NCI-H748 (cell line): Measurements from ENCODE around the gene BNC2.

Experiments used
- DNase-seq: peaks from one replicate; lab custom pipeline; 2025; ENCODE audit not compliant: unreplicated experiment; lab: John Stamatoyannopoulos, UW

BNC2 gene

GRCh38 chr9:16611983-16612382 lies 258.5 kb downstream of the BNC2 start:
- DNase-seq, result no peak

- DNase-seq, result no peak
Measured at GRCh38 chr9:16611001-16611400, 259.5 kb downstream of the BNC2 start.

- no peak for DNase-seq
Measured at GRCh38 chr9:16610538-16610937, 259.9 kb downstream of the BNC2 start.

- no peak for DNase-seq
Measured at GRCh38 chr9:16608906-16609305, 261.6 kb downstream of the BNC2 start.

GRCh38 chr9:16602494-16602893 lies 268.0 kb downstream of the BNC2 start:
- DNase-seq, result no peak

- DNase-seq, result no peak
Measured at GRCh38 chr9:16601991-16602390, 268.5 kb downstream of the BNC2 start.

- no peak for DNase-seq
Measured at GRCh38 chr9:16598316-16598715, 272.2 kb downstream of the BNC2 start.

GRCh38 chr9:16597136-16597535 lies 273.3 kb downstream of the BNC2 start:
- no peak for DNase-seq

GRCh38 chr9:16595227-16595626 lies 275.2 kb downstream of the BNC2 start:
- DNase-seq, result no peak

GRCh38 chr9:16594787-16595186 lies 275.7 kb downstream of the BNC2 start:
- no peak for DNase-seq

GRCh38 chr9:16593746-16594145 lies 276.7 kb downstream of the BNC2 start:
- DNase-seq, result no peak

GRCh38 chr9:16591092-16591491 lies 279.4 kb downstream of the BNC2 start:
- DNase-seq, result no peak

- no peak for DNase-seq
Measured at GRCh38 chr9:16585591-16585990, 284.9 kb downstream of the BNC2 start.

- no peak for DNase-seq
Measured at GRCh38 chr9:16579872-16580432, 290.5 kb downstream of the BNC2 start.

GRCh38 chr9:16575986-16576245 lies 294.6 kb downstream of the BNC2 start:
- no peak for DNase-seq

- peak; percentile 20 for DNase-seq
Measured at GRCh38 chr9:16575142-16575985, 295.1 kb downstream of the BNC2 start.

- no peak for DNase-seq
Measured at GRCh38 chr9:16572005-16572734, 298.3 kb downstream of the BNC2 start.

GRCh38 chr9:16571127-16571802 lies 299.2 kb downstream of the BNC2 start:
- no peak for DNase-seq

- DNase-seq, result no peak
Measured at GRCh38 chr9:16563446-16563845, 307.0 kb downstream of the BNC2 start.

- no peak for DNase-seq
Measured at GRCh38 chr9:16561121-16561520, 309.3 kb downstream of the BNC2 start.

- DNase-seq, result no peak
Measured at GRCh38 chr9:16559418-16560188, 310.9 kb downstream of the BNC2 start.
